HG03025 (cell line): Measurements from ENCODE around the gene CYS1.
"Not testable (repeated sequence)": the region's sequence is repeated elsewhere in the genome, so short reads cannot be mapped to it uniquely, and the experiment has no call there.

Source experiments
- ATAC-seq: cut with Tn5 transposase; IDR thresholded peaks from one replicate; pipeline ENCODE4 v1.9.1; 2021; ENCODE audit warnings: mild to moderate bottlenecking, moderate library complexity; ENCODE audit not compliant: unreplicated experiment, low FRiP score

CYS1 gene

DNA sequence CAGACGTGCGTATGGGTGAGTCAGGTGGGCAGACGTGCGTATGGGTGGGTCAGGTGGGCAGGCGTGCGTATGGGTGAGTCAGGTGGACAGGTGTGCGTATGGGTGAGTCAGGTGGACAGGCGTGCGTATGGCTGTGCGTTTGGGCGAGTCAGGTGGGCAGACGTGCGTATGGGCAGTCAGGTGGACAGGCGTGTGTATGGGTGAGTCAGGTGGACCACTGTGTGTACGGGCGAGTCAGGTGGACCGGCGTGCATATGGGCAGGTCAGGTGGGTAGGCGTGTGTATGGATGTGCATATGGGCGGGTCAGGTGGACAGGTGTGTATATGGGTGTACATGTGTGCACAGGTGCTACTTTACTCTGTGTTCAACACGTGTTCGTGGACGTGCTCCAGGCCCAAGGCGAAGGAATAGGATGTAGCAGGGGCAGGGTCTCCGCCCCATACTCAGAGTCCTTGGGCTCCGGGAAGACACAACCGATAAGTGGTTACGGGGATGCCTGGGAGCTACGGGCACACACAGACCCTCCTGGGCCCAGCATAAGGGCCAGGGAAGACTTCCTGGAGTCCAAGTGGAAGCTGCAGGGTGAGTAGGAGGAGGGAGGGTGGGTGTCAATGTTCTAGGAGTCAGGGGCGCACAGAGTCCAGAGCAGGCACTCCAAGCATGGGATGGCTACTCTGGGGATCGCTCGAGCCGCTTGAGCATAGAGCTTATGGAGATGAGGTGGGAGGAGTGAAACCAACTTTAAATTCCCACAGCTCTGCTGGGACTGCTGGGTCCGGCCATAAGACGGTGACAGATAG lies 64.0 kb downstream of the CYS1 start:
- no peak for ATAC-seq

DNA sequence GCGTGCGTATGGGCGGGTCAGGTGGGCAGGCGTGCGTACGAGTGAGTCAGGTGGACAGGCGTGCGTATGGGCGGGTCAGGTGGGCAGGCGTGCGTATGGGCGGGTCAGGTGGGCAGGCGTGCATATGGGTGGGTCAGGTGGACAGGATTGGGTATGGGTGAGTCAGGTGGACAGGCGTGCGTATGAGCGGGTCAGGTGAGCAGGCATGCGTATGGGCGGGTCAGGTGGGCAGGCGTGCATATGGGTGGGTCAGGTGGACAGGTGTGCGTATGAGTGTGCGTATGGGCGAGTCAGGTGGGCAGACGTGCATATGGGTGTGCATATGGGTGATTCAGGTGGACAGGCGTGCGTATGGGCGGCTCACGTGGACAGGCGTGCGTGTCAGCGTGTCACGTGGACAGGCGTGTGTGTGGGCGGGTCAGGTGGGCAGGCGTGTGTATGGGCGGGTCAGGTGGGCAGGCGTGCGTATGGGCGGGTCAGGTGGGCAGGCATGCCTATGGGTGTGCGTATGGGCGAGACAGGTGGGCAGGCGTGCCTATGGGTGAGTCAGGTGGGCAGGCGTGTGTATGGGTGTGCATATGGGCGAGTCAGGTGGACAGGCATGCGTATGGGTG lies 64.7 kb downstream of the CYS1 start:
- ATAC-seq: not testable (repeated sequence)

- ATAC-seq: no peak
Observed at GRCh38 chr2:10014418-10015190, 65.6 kb downstream of the CYS1 start.

- ATAC-seq: not testable (repeated sequence)
Observed at GRCh38 chr2:10013651-10014417, 66.4 kb downstream of the CYS1 start.

DNA sequence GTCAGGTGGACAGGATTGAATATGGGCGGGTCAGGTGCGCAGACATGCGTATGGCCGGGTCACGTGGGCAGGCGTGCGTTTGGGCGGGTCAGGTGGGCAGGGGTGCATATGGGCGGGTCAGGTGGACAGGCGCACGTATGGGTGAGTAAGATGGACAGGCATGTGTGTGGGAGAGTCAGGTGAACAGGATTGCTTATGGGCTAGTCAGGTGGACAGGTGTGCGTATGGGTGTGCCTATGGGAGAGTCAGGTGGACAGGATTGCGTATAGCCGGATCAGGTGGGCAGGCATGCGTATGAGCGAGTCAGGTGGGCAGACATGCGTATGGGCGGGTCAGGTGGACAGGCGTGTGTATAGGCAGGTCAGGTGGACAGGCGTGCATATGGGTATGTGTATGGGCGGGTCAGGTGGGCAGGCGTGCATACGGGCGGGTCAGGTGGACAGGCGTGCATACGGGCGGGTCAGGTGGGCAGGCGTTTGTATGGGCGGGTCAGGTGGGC lies 67.2 kb downstream of the CYS1 start:
- ATAC-seq: no peak

DNA sequence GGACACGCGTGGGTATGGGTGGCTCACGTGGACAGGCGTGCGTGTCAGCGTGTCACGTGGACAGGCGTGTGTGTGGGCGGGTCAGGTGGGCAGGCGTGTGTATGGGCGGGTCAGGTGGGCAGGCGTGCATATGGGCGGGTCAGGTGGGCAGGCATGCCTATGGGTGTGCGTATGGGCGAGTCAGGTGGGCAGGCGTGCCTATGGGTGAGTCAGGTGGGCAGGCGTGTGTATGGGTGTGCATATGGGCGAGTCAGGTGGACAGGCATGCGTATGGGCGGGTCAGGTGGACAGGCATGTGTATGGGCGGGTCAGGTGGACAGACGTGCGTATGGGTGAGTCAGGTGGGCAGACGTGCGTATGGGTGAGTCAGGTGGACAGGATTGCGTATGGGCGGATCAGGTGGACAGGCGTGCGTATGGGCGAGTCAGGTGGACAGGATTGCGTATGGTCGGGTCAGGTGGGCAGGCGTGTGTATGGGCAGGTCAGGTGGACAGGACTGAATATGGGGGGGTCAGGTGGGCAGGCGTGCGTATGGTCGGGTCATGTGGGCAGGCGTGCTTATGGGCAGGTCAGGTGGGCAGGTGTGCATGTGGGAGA lies 67.7 kb downstream of the CYS1 start:
- not testable (repeated sequence) for ATAC-seq

GRCh38 chr2:10011606-10012325 lies 68.4 kb downstream of the CYS1 start:
- not testable (repeated sequence) for ATAC-seq

DNA sequence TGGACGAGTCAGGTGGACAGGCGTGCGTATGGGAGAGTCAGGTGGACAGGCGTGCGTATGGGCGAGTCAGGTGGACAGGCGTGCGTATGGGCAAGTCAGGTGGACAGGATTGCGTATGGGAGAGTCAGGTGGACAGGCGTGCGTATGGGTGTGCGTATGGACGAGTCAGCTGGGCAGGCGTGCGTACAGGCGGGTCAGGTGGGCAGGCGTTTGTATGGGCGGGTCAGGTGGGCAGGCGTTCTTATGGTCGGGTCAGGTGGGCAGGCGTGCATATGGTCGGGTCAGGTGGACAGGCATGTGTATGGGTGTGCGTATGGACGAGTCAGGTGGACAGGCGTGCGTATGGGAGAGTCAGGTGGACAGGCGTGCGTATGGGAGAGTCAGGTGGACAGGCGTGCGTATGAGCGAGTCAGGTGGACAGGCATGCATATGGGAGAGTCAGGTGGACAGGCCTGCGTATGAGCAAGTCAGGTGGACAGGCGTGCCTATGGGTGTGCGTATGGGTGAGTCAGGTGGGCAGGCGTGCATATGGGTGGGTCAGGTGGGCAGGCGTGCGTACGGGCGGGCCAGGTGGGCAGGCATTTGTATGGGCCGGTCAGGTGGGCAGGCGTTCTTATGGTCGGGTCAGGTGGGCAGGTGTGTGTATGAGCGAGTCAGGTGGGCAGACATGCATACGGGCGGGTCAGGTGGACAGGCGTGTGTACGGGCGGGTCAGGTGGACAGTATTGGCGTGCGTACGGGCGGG lies 69.2 kb downstream of the CYS1 start:
- not testable (repeated sequence) for ATAC-seq

GRCh38 chr2:10009811-10010781 lies 70.1 kb downstream of the CYS1 start:
- no peak for ATAC-seq

GRCh38 chr2:10009271-10009810 lies 70.9 kb downstream of the CYS1 start:
- ATAC-seq: no peak

DNA sequence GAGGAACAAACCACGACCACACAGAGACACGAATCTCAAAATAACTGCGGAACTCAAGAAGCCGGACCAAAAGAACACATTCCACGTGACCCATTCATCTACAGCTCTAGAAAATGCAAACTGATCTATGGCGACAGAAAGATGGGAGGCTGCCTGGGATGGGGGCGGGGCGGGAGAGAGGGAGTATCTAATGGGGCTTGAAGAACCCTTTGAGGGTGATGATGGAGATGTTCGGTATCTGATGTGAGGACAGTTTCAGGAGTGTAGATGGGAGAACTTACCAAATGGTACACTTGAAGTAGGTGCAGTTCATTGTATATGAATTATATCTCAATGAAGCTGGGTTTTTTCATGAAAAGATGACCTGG lies 71.4 kb downstream of the CYS1 start:
- ATAC-seq: no peak

- no peak for ATAC-seq
Observed at GRCh38 chr2:10007921-10008808, 72.0 kb downstream of the CYS1 start.

DNA sequence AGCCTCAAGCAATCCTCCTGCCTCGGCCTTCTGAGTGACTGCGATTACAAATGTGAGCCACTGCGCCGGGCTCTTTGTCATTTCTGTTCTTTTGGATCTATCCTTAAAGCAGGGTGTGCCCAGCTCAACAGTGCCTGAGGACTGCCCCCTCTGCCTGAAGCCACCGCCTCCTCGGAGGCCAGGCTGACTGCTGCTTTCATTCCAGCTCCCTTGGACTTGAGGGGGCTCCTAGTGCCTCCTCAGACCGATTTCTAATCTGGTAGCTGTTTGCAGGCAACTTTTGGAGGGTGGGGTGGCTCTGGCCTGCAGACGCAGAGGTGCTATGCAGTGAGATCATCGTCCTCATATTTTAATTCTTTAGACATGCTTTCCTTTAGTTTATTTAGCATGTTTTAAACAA lies 72.8 kb downstream of the CYS1 start:
- no peak for ATAC-seq
